K562 (cell line): ENCODE measurements around the gene MPHOSPH9. TPM values are rescaled to one million over a fixed set of nuclear protein-coding genes. Genes with fewer than 3 reads are reported as not detected.

Experiments
- COPS2 ChIP-seq: fragments of 450-650 bp; conservative IDR thresholded peaks from 2 replicates; pipeline ENCODE4 v1.6.1; 2016; ENCODE audit warnings: mild to moderate bottlenecking, moderate library complexity
- DIDO1 ChIP-seq: fragments of 450-650 bp; IDR thresholded peaks from 2 replicates; pipeline ENCODE4 v1.6.1; 2016; ENCODE audit warnings: low read depth, missing biosample characterization, missing genetic modification characterization
- FOSL1 ChIP-seq: fragments of 200-800 bp; sonication (Bioruptor generic); conservative IDR thresholded peaks from 2 replicates; pipeline ENCODE4 v1.6.1; 2016; ENCODE audit warnings: missing genetic modification characterization, missing compliant biosample characterization
- ILF3 ChIP-seq: fragments of 450-650 bp; IDR thresholded peaks from 2 replicates; pipeline ENCODE4 v1.6.1; 2018; ENCODE audit warnings: antibody characterized with exemption, mild to moderate bottlenecking, moderate library complexity, borderline replicate concordance
- KDM2B ChIP-seq: fragments of 250-450 bp; sonication (Bioruptor Pico); IDR thresholded peaks from 2 replicates; pipeline ENCODE4 v1.8.0; 2021; ENCODE audit warnings: mild to moderate bottlenecking, moderate library complexity
- KLF13 ChIP-seq: fragments of 450-650 bp; IDR thresholded peaks from 2 replicates; pipeline ENCODE4 v1.6.1; 2016; ENCODE audit warnings: missing genetic modification characterization, low read depth, mild to moderate bottlenecking, missing compliant biosample characterization, moderate library complexity, borderline replicate concordance
- MCM7 ChIP-seq, 2 experiments: fragments of 450-650 bp; IDR thresholded peaks; 2 replicates each; pipeline ENCODE4 v1.6.1; 2016 to 2018
- NFYB ChIP-seq: IDR thresholded peaks from 2 replicates; pipeline ENCODE4 v1.6.1; 2011; ENCODE audit warnings: mild to moderate bottlenecking, moderate library complexity; ENCODE audit not compliant: insufficient read length; ENCODE audit errors: extremely low read depth
- OTX1 ChIP-seq: fragments of 450-650 bp; formaldehyde crosslinking; IDR thresholded peaks from 2 replicates; pipeline ENCODE4 v1.4.0; 2022; ENCODE audit warnings: mild to moderate bottlenecking
- POLR2A ChIP-seq: fragments of 450-650 bp; conservative IDR thresholded peaks from 2 replicates; pipeline ENCODE4 v1.6.1; 2016
- POLR3A ChIP-seq: IDR thresholded peaks from 2 replicates; pipeline ENCODE4 v1.6.1; 2011; ENCODE audit warnings: borderline replicate concordance, mild to moderate bottlenecking, moderate library complexity; ENCODE audit not compliant: insufficient read length, insufficient read depth; ENCODE audit errors: extremely low read depth
- TEAD2 ChIP-seq: fragments of 450-650 bp; IDR thresholded peaks from 2 replicates; pipeline ENCODE4 v1.6.1; 2016; ENCODE audit warnings: missing genetic modification characterization, control low read depth, missing compliant biosample characterization
- ZBTB8A ChIP-seq: fragments of 450-650 bp; IDR thresholded peaks from 2 replicates; pipeline ENCODE4 v1.6.1; 2018; ENCODE audit warnings: mild to moderate bottlenecking, moderate library complexity; ENCODE audit not compliant: partially characterized antibody
- ZFP30 ChIP-seq: fragments of 250-450 bp; sonication (Bioruptor Pico); IDR thresholded peaks from 2 replicates; pipeline ENCODE4 v1.8.0; 2022; ENCODE audit warnings: moderate library complexity, mild to moderate bottlenecking, inconsistent platforms, borderline replicate concordance
- ZNF384 ChIP-seq: IDR thresholded peaks from 2 replicates; pipeline ENCODE4 v1.6.1; 2012; ENCODE audit warnings: low read depth, low read length, improper control_type of control experiment
- ZNF764 ChIP-seq: fragments of 250-450 bp; sonication (Bioruptor Pico); IDR thresholded peaks from 2 replicates; pipeline ENCODE4 v1.4.0; 2020; ENCODE audit warnings: low read depth, mild to moderate bottlenecking, moderate library complexity
- polyA plus RNA-seq, 8 experiments: library from polyadenylated mRNA; depleted of rRNA in 4 of 8; stranded (reverse) in 5 of 8; unstranded in 3 of 8; fragments of >200 nt; fragmentation: Nextera tagmentation in 2 of 8; fragmentation: Illumina TruSeq in 1 of 8; extraction: Ambion mirVana in 2 of 8; extraction: Trizol in 1 of 8; gene quantifications; 2 replicates each; pipeline versions ENCODE4 v1.2.1 to v1.2.3, GENCODE V29; 2011 to 2014; ENCODE audit warnings: inconsistent platforms in 1 of 8, missing spikeins in 1 of 8
- total RNA-seq, 7 experiments: library from RNA; depleted of rRNA in 6 of 7; stranded (reverse); fragments of >200 nt in 6 of 7; fragmentation: Illumina TruSeq in 2 of 7; extraction: Trizol in 2 of 7; gene quantifications; 2 replicates each; pipeline versions ENCODE4 v1.2.1 to v1.2.3, GENCODE V29; 2011 to 2021; ENCODE audit warnings: low replicate concordance in 1 of 7

The MPHOSPH9 gene
- total and polyA plus RNA-seq, 9 of the 15 experiments (the other 6 are each of a cell fraction or from before 2014, with no cell fraction given) = 14.2 to 103 (median 54.5) TPM

GRCh38 chr12:123232807-123233504 lies at the start of gene MPHOSPH9, which contains the start of gene MTRFR (continued):
- TF ChIP-seq FOSL1 (tag) (no peak), ILF3 (peak; percentile 92; the same call in 1 of the 2 replicates), OTX1 (CRISPR knock-in tag) (no peak), TEAD2 (tag) (no peak), NFYB (peak; percentile 72), KDM2B (CRISPR knock-in tag) (0 out of 2 replicates have a peak, but pooled peaks have one; percentile 36), POLR3A (no peak), ZNF384 (peak; percentile 81; the same call in 1 of the 2 replicates), KLF13 (no peak), POLR2A (peak; percentile 100), ZNF764 (CRISPR knock-in tag) (no peak), COPS2 (no peak), DIDO1 (tag) (no peak; the same call in 1 of the 2 replicates), MCM7 (IDR thresholded peaks at IDR 0.05) (no peak), ZBTB8A (no peak), ZFP30 (CRISPR knock-in tag) (no peak)
